ENCODE data around the gene RPL13A.
A peak's percentile ranks its signal among the peaks of the same experiment; 100 is the strongest.
"Not testable (repeated sequence)": the region's sequence is repeated elsewhere in the genome, so short reads cannot be mapped to it uniquely, and the experiment has no call there.

The RPL13A gene

GRCh38 chr19:49487277-49488045 lies at the start of gene RPL13A:
Gene RPL13A (plus strand): TSS chr19:49487608. CDS start chr19:49487630, 22 bp downstream.
- peaks cover 24% of the 10 kb centered on the region for H3K36me3 ChIP-seq (ENCODE audit: insufficient read depth, low read length)
- H3K9me3 ChIP-seq (ENCODE audit: control insufficient read depth, insufficient read depth, low read length): no peaks in the 10 kb centered on the region; the same call in 1 of the 2 replicates
- H3K4me1 ChIP-seq (ENCODE audit: insufficient read depth, low read length): peaks cover 9% of the 10 kb centered on the region
- H3K9ac ChIP-seq (ENCODE audit: low read depth, low read length): peak within 1 kb of the TSS; percentile 89

- no peaks in the 10 kb centered on the region for H3K9me3 ChIP-seq (ENCODE audit: control insufficient read depth, insufficient read depth, low read length)
- peaks cover 5% of the 10 kb centered on the region; the same call in 1 of the 2 replicates for H3K4me1 ChIP-seq (ENCODE audit: insufficient read depth, low read length)
- H3K9ac ChIP-seq (ENCODE audit: low read depth, low read length): no peak overlapping the region
- H3K36me3 ChIP-seq (ENCODE audit: insufficient read depth, low read length): no peaks in the 10 kb centered on the region
These were observed 49.1 kb upstream of the RPL13A start for GRCh38 chr19:49438261-49438660.

- H3K9me3 ChIP-seq (ENCODE audit: control insufficient read depth, insufficient read depth, low read length): no peaks in the 10 kb centered on the region
- H3K4me1 ChIP-seq (ENCODE audit: insufficient read depth, low read length): peaks cover 5% of the 10 kb centered on the region; the same call in 1 of the 2 replicates
- no peak overlapping the region for H3K9ac ChIP-seq (ENCODE audit: low read depth, low read length)
- H3K36me3 ChIP-seq (ENCODE audit: insufficient read depth, low read length): no peaks in the 10 kb centered on the region
These were observed 47.6 kb upstream of the RPL13A start for GRCh38 chr19:49439836-49440235.

GRCh38 chr19:49440439-49441209 lies 46.8 kb upstream of the RPL13A start:
- no peaks in the 10 kb centered on the region for H3K36me3 ChIP-seq (ENCODE audit: insufficient read depth, low read length)
- H3K9ac ChIP-seq (ENCODE audit: low read depth, low read length): no peak overlapping the region; the same call in 1 of the 2 replicates
- H3K4me1 ChIP-seq (ENCODE audit: insufficient read depth, low read length): peaks cover 5% of the 10 kb centered on the region; the same call in 1 of the 2 replicates
- H3K9me3 ChIP-seq (ENCODE audit: control insufficient read depth, insufficient read depth, low read length): no peaks in the 10 kb centered on the region

GRCh38 chr19:49441210-49441959 lies 46.0 kb upstream of the RPL13A start, which contains the start of gene SLC17A7:
Gene SLC17A7 (minus strand): TSS chr19:49441527. CDS start chr19:49441379, 148 bp downstream.
- peaks cover 5% of the 10 kb centered on the region; the same call in 1 of the 2 replicates for H3K4me1 ChIP-seq (ENCODE audit: insufficient read depth, low read length)
- H3K36me3 ChIP-seq (ENCODE audit: insufficient read depth, low read length): no peaks in the 10 kb centered on the region
- H3K9me3 ChIP-seq (ENCODE audit: control insufficient read depth, insufficient read depth, low read length): no peaks in the 10 kb centered on the region
- H3K9ac ChIP-seq (ENCODE audit: low read depth, low read length): peak within 1 kb of the TSS; percentile 56; the same call in 1 of the 2 replicates

GRCh38 chr19:49441960-49442350 lies 45.5 kb upstream of the RPL13A start:
- Histone ChIP-seq H3K4me1 (ENCODE audit: insufficient read depth, low read length) (peaks cover 5% of the 10 kb centered on the region; the same call in 1 of the 2 replicates), H3K9ac (ENCODE audit: low read depth, low read length) (peak overlapping the region; percentile 56; the same call in 1 of the 2 replicates), H3K36me3 (ENCODE audit: insufficient read depth, low read length) (no peaks in the 10 kb centered on the region), H3K9me3 (ENCODE audit: control insufficient read depth, insufficient read depth, low read length) (no peaks in the 10 kb centered on the region)

GRCh38 chr19:49442354-49442753 lies 45.1 kb upstream of the RPL13A start:
- no peaks in the 10 kb centered on the region for H3K36me3 ChIP-seq (ENCODE audit: insufficient read depth, low read length)
- H3K9me3 ChIP-seq (ENCODE audit: control insufficient read depth, insufficient read depth, low read length): no peaks in the 10 kb centered on the region
- H3K9ac ChIP-seq (ENCODE audit: low read depth, low read length): peak overlapping the region; percentile 56; the same call in 1 of the 2 replicates
- peaks cover 5% of the 10 kb centered on the region; the same call in 1 of the 2 replicates for H3K4me1 ChIP-seq (ENCODE audit: insufficient read depth, low read length)

- H3K36me3 ChIP-seq (ENCODE audit: insufficient read depth, low read length): no peaks in the 10 kb centered on the region
- H3K9me3 ChIP-seq (ENCODE audit: control insufficient read depth, insufficient read depth, low read length): no peaks in the 10 kb centered on the region
- H3K9ac ChIP-seq (ENCODE audit: low read depth, low read length): peak overlapping the region; percentile 80
- H3K4me1 ChIP-seq (ENCODE audit: insufficient read depth, low read length): peaks cover 5% of the 10 kb centered on the region; the same call in 1 of the 2 replicates
These were observed 44.5 kb upstream of the RPL13A start for GRCh38 chr19:49442771-49443365.

- H3K4me1 ChIP-seq (ENCODE audit: insufficient read depth, low read length): peaks cover 5% of the 10 kb centered on the region; the same call in 1 of the 2 replicates
- no peaks in the 10 kb centered on the region for H3K9me3 ChIP-seq (ENCODE audit: control insufficient read depth, insufficient read depth, low read length)
- H3K9ac ChIP-seq (ENCODE audit: low read depth, low read length): peak overlapping the region; percentile 80
- no peaks in the 10 kb centered on the region for H3K36me3 ChIP-seq (ENCODE audit: insufficient read depth, low read length)
These were observed 43.9 kb upstream of the RPL13A start for GRCh38 chr19:49443366-49444099.

- H3K4me1 ChIP-seq (ENCODE audit: insufficient read depth, low read length): not testable (repeated sequence)
These were observed 43.2 kb upstream of the RPL13A start for GRCh38 chr19:49444100-49444700.

GRCh38 chr19:49445997-49446396 lies 41.4 kb upstream of the RPL13A start:
- H3K9me3 ChIP-seq (ENCODE audit: control insufficient read depth, insufficient read depth, low read length): no peaks in the 10 kb centered on the region
- H3K9ac ChIP-seq (ENCODE audit: low read depth, low read length): no peak overlapping the region
- H3K4me1 ChIP-seq (ENCODE audit: insufficient read depth, low read length): peaks cover 5% of the 10 kb centered on the region; the same call in 1 of the 2 replicates
- no peaks in the 10 kb centered on the region for H3K36me3 ChIP-seq (ENCODE audit: insufficient read depth, low read length)

More at GRCh38 chr19:49444100-49444700, 43.2 kb upstream of the RPL13A start:
- not testable (repeated sequence) for H3K36me3 ChIP-seq (ENCODE audit: insufficient read depth, low read length); H3K9ac ChIP-seq (ENCODE audit: low read depth, low read length); H3K9me3 ChIP-seq (ENCODE audit: control insufficient read depth, insufficient read depth, low read length)

- no peaks in the 10 kb centered on the region for H3K9me3 ChIP-seq (ENCODE audit: control insufficient read depth, insufficient read depth, low read length)
- no peak overlapping the region for H3K9ac ChIP-seq (ENCODE audit: low read depth, low read length)
- no peaks in the 10 kb centered on the region for H3K4me1 ChIP-seq (ENCODE audit: insufficient read depth, low read length)
- no peaks in the 10 kb centered on the region for H3K36me3 ChIP-seq (ENCODE audit: insufficient read depth, low read length)
These were observed 39.6 kb upstream of the RPL13A start for GRCh38 chr19:49447485-49448431.
